ENCODE results near the gene NR1H2. TPM values are rescaled to one million over a fixed set of nuclear protein-coding genes. Genes with fewer than 3 reads are reported as not detected.
A peak's percentile ranks its signal among the peaks of the same experiment; 100 is the strongest.

NR1H2 gene
- total and polyA plus RNA-seq, 5 donors from 2014 or later = 60.3 to 213 (median 74.9) TPM

- Mint-ChIP-seq H3K27me3 (peaks cover 30% of the 10 kb centered on the region), H3K4me1 (peaks cover 0 to 6% (median 4%) of the 10 kb centered on the region in 4 donors), H3K36me3 (peaks cover 4% of the 10 kb centered on the region), H3K4me3 (no peak overlapping the region), H3K9me3 (peaks cover 0 to 1% (median 0%) of the 10 kb centered on the region in 7 donors), H3K27ac (no peak overlapping the region)
- Histone ChIP-seq H3K4me3 (ENCODE audit: low read depth, low read length) (no peak overlapping the region), H3K9me3 (ENCODE audit: control insufficient read depth in 2 of 2, low read length in 2 of 2) (no peaks in the 10 kb centered on the region), H3K27me3 (ENCODE audit: control insufficient read depth, insufficient read depth, low read length) (peaks cover 2% of the 10 kb centered on the region), H3K36me3 (ENCODE audit: control insufficient read depth, insufficient read depth, low read length) (no peaks in the 10 kb centered on the region), H3K27ac (ENCODE audit: insufficient read depth, low read length, poor library complexity, severe bottlenecking) (no peak overlapping the region), H3K4me1 (ENCODE audit: control insufficient read depth, insufficient read depth, low read length, poor library complexity, severe bottlenecking) (no peaks in the 10 kb centered on the region)
- ATAC-seq (ENCODE audit: low read depth in 2 of 2) (no peak), DNase-seq (no peak)
Measured at GRCh38 chr19:50423279-50424113, 47.2 kb downstream of the NR1H2 start.

DNA sequence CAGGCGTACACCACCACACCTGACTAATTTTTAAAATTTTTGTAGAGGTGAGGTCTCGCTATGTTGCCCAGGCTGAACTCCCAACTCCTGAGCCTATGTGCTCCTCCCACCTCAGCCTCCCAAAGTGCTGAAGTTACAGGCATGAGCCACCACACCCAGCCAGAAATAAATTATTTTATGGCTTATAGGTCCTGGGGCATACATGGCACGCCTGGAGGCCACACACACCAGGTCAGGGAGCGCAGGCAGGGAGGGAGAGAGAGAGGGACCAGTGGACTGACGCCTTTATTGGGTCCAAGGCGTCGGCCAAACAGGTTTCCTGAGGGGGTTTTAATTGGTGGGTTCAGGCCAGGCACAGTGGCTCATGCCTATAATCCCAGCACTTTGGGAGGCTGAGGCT is 49.3 kb downstream of the NR1H2 start:
- no peak overlapping the region for H3K27ac Mint-ChIP-seq
- no peak for ATAC-seq (ENCODE audit: low read depth in 2 of 2)
- no peak overlapping the region for H3K4me3 ChIP-seq (ENCODE audit: low read depth, low read length)
- no peaks in the 10 kb centered on the region for H3K9me3 ChIP-seq (ENCODE audit: control insufficient read depth in 2 of 2, low read length in 2 of 2)
- H3K27ac ChIP-seq (ENCODE audit: insufficient read depth, low read length, poor library complexity, severe bottlenecking) = no peak overlapping the region
- peaks cover 2% of the 10 kb centered on the region for H3K27me3 ChIP-seq (ENCODE audit: control insufficient read depth, insufficient read depth, low read length)
- H3K4me3 Mint-ChIP-seq = no peak overlapping the region
- peaks cover 20% of the 10 kb centered on the region for H3K27me3 Mint-ChIP-seq
- H3K4me1 ChIP-seq (ENCODE audit: control insufficient read depth, insufficient read depth, low read length, poor library complexity, severe bottlenecking) = no peaks in the 10 kb centered on the region
- H3K36me3 Mint-ChIP-seq = no peaks in the 10 kb centered on the region
- no peaks in the 10 kb centered on the region for H3K36me3 ChIP-seq (ENCODE audit: control insufficient read depth, insufficient read depth, low read length)
- peaks cover 0 to 4% (median 0%) of the 10 kb centered on the region in 4 donors for H3K4me1 Mint-ChIP-seq
- no peak for DNase-seq
- peaks cover 0 to 4% (median 0%) of the 10 kb centered on the region in 7 donors for H3K9me3 Mint-ChIP-seq

- no peak overlapping the region for H3K27ac ChIP-seq (ENCODE audit: insufficient read depth, low read length, poor library complexity, severe bottlenecking)
- Mint-ChIP-seq H3K27ac (no peak overlapping the region), H3K36me3 (no peaks in the 10 kb centered on the region), H3K4me3 (peak overlapping the region in 2 of 4 donors; percentile 43 to 75), H3K9me3 (peaks cover 0 to 4% (median 0%) of the 10 kb centered on the region in 7 donors), H3K27me3 (peaks cover 14% of the 10 kb centered on the region), H3K4me1 (peaks cover 0 to 18% (median 4%) of the 10 kb centered on the region in 4 donors)
- no peaks in the 10 kb centered on the region for H3K27me3 ChIP-seq (ENCODE audit: control insufficient read depth, insufficient read depth, low read length)
- ATAC-seq (ENCODE audit: low read depth in 2 of 2) (no peak), DNase-seq (no peak)
- peaks cover 9% of the 10 kb centered on the region for H3K4me1 ChIP-seq (ENCODE audit: control insufficient read depth, insufficient read depth, low read length, poor library complexity, severe bottlenecking)
- H3K4me3 ChIP-seq (ENCODE audit: low read depth, low read length) = no peak overlapping the region
- no peaks in the 10 kb centered on the region for H3K9me3 ChIP-seq (ENCODE audit: control insufficient read depth in 2 of 2, low read length in 2 of 2)
- no peaks in the 10 kb centered on the region for H3K36me3 ChIP-seq (ENCODE audit: control insufficient read depth, insufficient read depth, low read length)
Measured at GRCh38 chr19:50427318-50427925, 51.2 kb downstream of the NR1H2 start.

GRCh38 chr19:50427997-50428425 is 51.8 kb downstream of the NR1H2 start:
- no peaks in the 10 kb centered on the region for H3K36me3 Mint-ChIP-seq
- Histone ChIP-seq H3K4me3 (ENCODE audit: low read depth, low read length) (no peak overlapping the region), H3K27ac (ENCODE audit: insufficient read depth, low read length, poor library complexity, severe bottlenecking) (no peak overlapping the region), H3K9me3 (ENCODE audit: control insufficient read depth in 2 of 2, low read length in 2 of 2) (no peaks in the 10 kb centered on the region), H3K4me1 (ENCODE audit: control insufficient read depth, insufficient read depth, low read length, poor library complexity, severe bottlenecking) (peaks cover 11% of the 10 kb centered on the region), H3K36me3 (ENCODE audit: control insufficient read depth, insufficient read depth, low read length) (no peaks in the 10 kb centered on the region), H3K27me3 (ENCODE audit: control insufficient read depth, insufficient read depth, low read length) (no peaks in the 10 kb centered on the region)
- peaks cover 20% of the 10 kb centered on the region for H3K27me3 Mint-ChIP-seq
- peak overlapping the region in 3 of 4 donors; percentile 13 to 56 (median 15) for H3K4me3 Mint-ChIP-seq
- no peak overlapping the region for H3K27ac Mint-ChIP-seq
- ATAC-seq (ENCODE audit: low read depth in 2 of 2) (no peak), DNase-seq (peak in 2 of 3 donors; percentile 21 to 44)
- peaks cover 0 to 21% (median 5%) of the 10 kb centered on the region in 4 donors for H3K4me1 Mint-ChIP-seq
- peaks cover 0 to 4% (median 0%) of the 10 kb centered on the region in 7 donors for H3K9me3 Mint-ChIP-seq

DNA sequence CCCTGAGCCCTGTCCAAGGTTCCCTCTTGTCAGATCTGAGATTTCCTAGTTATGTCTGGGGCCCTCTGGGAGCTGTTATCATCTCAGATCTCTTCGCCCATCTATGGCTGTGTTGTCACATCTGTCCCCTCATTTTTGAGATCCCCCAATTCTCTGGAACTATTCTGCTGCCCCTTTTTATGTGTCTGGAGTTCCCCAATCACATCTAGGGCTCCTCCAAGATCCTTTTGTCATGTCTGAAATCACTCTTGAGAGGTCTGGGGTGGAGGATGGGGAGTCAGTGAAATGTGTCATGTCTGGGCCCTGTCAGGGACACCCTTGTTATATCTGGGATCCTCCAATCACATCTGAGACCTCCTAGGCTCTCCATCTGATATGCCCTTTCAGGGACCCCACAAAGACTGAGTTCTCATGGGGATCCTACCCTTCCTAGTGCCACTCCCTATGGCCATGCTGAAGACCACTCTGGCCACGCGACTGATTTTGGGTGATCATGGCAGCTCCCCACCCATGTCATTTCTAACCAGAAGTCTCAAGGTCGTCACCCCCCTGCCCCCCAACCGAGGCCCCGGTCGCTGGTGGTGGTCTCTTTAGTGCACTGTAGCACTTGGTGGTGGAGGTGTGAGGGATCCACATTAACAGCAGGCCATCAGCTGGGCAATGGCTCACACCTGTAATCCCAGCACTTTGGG is 52.7 kb downstream of the NR1H2 start:
- Mint-ChIP-seq H3K9me3 (peaks cover 0 to 4% (median 0%) of the 10 kb centered on the region in 7 donors), H3K27ac (peak overlapping the region in 1 of 3 donors; percentile 48), H3K4me1 (peaks cover 0 to 23% (median 7%) of the 10 kb centered on the region in 4 donors), H3K27me3 (peaks cover 24% of the 10 kb centered on the region), H3K4me3 (peak overlapping the region in 3 of 4 donors; percentile 41 to 65 (median 57)), H3K36me3 (no peaks in the 10 kb centered on the region)
- Histone ChIP-seq H3K9me3 (ENCODE audit: control insufficient read depth in 2 of 2, low read length in 2 of 2) (no peaks in the 10 kb centered on the region), H3K27ac (ENCODE audit: insufficient read depth, low read length, poor library complexity, severe bottlenecking) (no peak overlapping the region), H3K4me1 (ENCODE audit: control insufficient read depth, insufficient read depth, low read length, poor library complexity, severe bottlenecking) (peaks cover 11% of the 10 kb centered on the region), H3K4me3 (ENCODE audit: low read depth, low read length) (no peak overlapping the region), H3K27me3 (ENCODE audit: control insufficient read depth, insufficient read depth, low read length) (no peaks in the 10 kb centered on the region), H3K36me3 (ENCODE audit: control insufficient read depth, insufficient read depth, low read length) (no peaks in the 10 kb centered on the region)
- no peak for ATAC-seq (ENCODE audit: low read depth in 2 of 2)
- DNase-seq = no peak

DNA sequence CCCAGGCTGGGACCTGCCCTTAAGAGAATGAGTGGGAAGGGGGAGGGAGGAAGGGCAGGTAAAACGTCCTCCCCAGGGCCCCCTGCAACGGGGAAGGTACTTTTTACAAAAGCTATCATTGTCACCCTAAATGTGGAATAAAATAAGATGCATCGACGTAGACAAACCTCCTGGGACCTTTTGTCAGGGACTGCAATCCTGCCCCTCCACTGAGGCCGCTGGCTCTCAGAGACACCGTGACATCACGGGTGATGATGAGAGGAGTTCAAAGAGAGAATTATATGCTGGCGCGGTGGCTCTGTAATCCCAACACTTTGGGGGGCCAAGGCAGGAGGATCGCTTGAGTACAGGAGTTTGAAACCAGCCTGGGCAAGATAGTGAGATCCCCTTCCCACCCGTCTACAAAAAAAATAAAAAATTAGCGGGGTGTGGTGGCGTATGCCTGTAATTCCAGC is 54.7 kb downstream of the NR1H2 start:
- peaks cover 29% of the 10 kb centered on the region for H3K27me3 Mint-ChIP-seq
- peak overlapping the region in 2 of 3 donors; percentile 81 to 89 for H3K27ac Mint-ChIP-seq
- H3K27me3 ChIP-seq (ENCODE audit: control insufficient read depth, insufficient read depth, low read length) = no peaks in the 10 kb centered on the region
- H3K27ac ChIP-seq (ENCODE audit: insufficient read depth, low read length, poor library complexity, severe bottlenecking) = no peak overlapping the region
- H3K36me3 Mint-ChIP-seq = no peaks in the 10 kb centered on the region
- H3K4me1 ChIP-seq (ENCODE audit: control insufficient read depth, insufficient read depth, low read length, poor library complexity, severe bottlenecking) = peaks cover 11% of the 10 kb centered on the region
- H3K4me3 ChIP-seq (ENCODE audit: low read depth, low read length) = peak overlapping the region; percentile 85
- peaks cover 0 to 4% (median 0%) of the 10 kb centered on the region in 7 donors for H3K9me3 Mint-ChIP-seq
- no peak for DNase-seq
- no peaks in the 10 kb centered on the region for H3K9me3 ChIP-seq (ENCODE audit: control insufficient read depth in 2 of 2, low read length in 2 of 2)
- H3K36me3 ChIP-seq (ENCODE audit: control insufficient read depth, insufficient read depth, low read length) = no peaks in the 10 kb centered on the region
- ATAC-seq (ENCODE audit: low read depth in 2 of 2) = no peak
- H3K4me1 Mint-ChIP-seq = peaks cover 0 to 23% (median 7%) of the 10 kb centered on the region in 4 donors
- H3K4me3 Mint-ChIP-seq = peak overlapping the region; percentile 93 to 96 (median 94)

All from CD4-positive, CD25-positive, alpha-beta regulatory T cell (primary cell).